ENCODE results near the gene BBC3.
A peak's percentile ranks its signal among the peaks of the same experiment; 100 is the strongest.
"Not testable (repeated sequence)": the region's sequence is repeated elsewhere in the genome, so short reads cannot be mapped to it uniquely, and the experiment has no call there.

Gene BBC3

GRCh38 chr19:47230921-47231214 is at the start of gene BBC3:
Gene BBC3, minus strand, starts transcription at chr19:47231199. Its CDS starts 2,768 bp downstream, at chr19:47228431.
- Mint-ChIP-seq H3K4me1 (peaks cover 27% of the 10 kb centered on the region), H3K36me3 (no peaks in the 10 kb centered on the region), H3K4me3 (peak within 1 kb of the TSS; percentile 57), H3K9me3 (no peaks in the 10 kb centered on the region), H3K27ac (peak within 1 kb of the TSS; percentile 73), H3K27me3 (no peaks in the 10 kb centered on the region)

DNA sequence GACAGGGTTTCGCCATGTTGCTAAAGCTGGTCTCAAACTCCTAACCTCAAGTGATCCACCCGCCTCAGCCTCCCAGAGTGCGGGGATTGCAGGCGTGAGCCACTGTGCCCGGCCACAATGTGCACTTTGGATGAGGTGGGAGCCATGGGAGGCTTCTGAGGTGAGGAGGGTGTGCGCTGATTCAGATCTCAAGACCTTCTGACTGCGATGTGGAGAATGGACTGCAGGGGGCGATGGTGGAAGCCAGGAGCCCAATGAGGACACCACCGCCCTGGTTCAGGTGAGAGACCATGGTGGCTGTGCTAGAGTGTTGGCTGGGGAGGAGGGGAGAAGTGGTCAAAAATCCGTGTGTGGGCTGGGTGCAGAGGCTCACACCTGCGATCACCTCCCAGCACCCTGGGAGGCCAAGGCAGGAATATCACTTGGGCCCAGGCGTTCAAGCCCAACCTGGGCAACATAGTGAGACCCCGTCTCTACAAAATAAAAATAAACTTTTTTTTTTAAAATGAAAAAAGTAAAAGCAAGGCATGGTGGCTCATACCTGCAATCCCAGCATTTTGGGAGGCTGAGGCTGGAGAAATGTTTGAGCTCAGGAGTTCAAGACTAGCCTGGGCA is 49.3 kb upstream of the BBC3 start:
- Mint-ChIP-seq H3K27me3 (no peaks in the 10 kb centered on the region), H3K36me3 (no peaks in the 10 kb centered on the region), H3K4me1 (peaks cover 15% of the 10 kb centered on the region), H3K27ac (no peak overlapping the region), H3K4me3 (no peak overlapping the region), H3K9me3 (no peaks in the 10 kb centered on the region)

DNA sequence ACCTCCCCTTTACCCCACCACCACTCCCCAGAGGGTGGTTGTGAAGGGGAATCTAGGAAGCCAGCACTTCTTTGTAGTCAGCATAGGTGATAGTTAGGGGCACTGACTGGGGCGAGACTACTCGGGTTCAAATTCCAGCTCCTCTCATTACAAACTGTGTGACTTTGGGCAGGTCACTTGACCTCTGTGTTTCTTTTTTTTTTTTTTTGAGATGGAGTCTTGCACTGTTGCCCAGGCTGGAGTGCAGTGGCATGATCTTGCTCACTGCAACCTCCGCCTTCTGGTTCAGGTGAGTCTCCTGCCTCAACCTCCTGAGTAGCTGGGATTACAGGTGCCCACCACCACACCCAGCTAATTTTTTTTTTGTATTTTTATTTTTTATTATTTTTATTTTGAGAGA is 45.5 kb upstream of the BBC3 start:
- H3K9me3 Mint-ChIP-seq, H3K27ac Mint-ChIP-seq, H3K36me3 Mint-ChIP-seq, H3K4me3 Mint-ChIP-seq, H3K27me3 Mint-ChIP-seq: not testable (repeated sequence)
- H3K4me1 Mint-ChIP-seq, result peaks cover 23% of the 10 kb centered on the region

- H3K36me3 Mint-ChIP-seq, result peaks cover 2% of the 10 kb centered on the region
- H3K27ac Mint-ChIP-seq, result no peak overlapping the region
- H3K27me3 Mint-ChIP-seq, result no peaks in the 10 kb centered on the region
- H3K9me3 Mint-ChIP-seq, result no peaks in the 10 kb centered on the region
- peaks cover 23% of the 10 kb centered on the region for H3K4me1 Mint-ChIP-seq
- H3K4me3 Mint-ChIP-seq, result peak overlapping the region; percentile 84
Measured at GRCh38 chr19:47275791-47276461, 44.9 kb upstream of the BBC3 start.

GRCh38 chr19:47274891-47275761 is 44.1 kb upstream of the BBC3 start:
- Mint-ChIP-seq H3K4me1 (peaks cover 23% of the 10 kb centered on the region), H3K9me3 (no peaks in the 10 kb centered on the region), H3K27me3 (no peaks in the 10 kb centered on the region), H3K27ac (peak overlapping the region; percentile 74), H3K36me3 (peaks cover 2% of the 10 kb centered on the region), H3K4me3 (peak overlapping the region; percentile 84)

GRCh38 chr19:47274071-47274890 is 43.3 kb upstream of the BBC3 start, which contains the start of gene INAFM1:
Gene INAFM1, plus strand, starts transcription at chr19:47274885. Its CDS starts 35 bp downstream, at chr19:47274920.
- Mint-ChIP-seq H3K27me3 (no peaks in the 10 kb centered on the region), H3K36me3 (peaks cover 4% of the 10 kb centered on the region), H3K27ac (peak within 1 kb of the TSS; percentile 97), H3K4me1 (peaks cover 23% of the 10 kb centered on the region), H3K9me3 (no peaks in the 10 kb centered on the region), H3K4me3 (peak within 1 kb of the TSS; percentile 91)

GRCh38 chr19:47273313-47274070 is 42.5 kb upstream of the BBC3 start:
- Mint-ChIP-seq H3K4me1 (peaks cover 23% of the 10 kb centered on the region), H3K9me3 (no peaks in the 10 kb centered on the region), H3K27ac (peak overlapping the region; percentile 97), H3K4me3 (peak overlapping the region; percentile 91), H3K27me3 (no peaks in the 10 kb centered on the region), H3K36me3 (peaks cover 6% of the 10 kb centered on the region)

DNA sequence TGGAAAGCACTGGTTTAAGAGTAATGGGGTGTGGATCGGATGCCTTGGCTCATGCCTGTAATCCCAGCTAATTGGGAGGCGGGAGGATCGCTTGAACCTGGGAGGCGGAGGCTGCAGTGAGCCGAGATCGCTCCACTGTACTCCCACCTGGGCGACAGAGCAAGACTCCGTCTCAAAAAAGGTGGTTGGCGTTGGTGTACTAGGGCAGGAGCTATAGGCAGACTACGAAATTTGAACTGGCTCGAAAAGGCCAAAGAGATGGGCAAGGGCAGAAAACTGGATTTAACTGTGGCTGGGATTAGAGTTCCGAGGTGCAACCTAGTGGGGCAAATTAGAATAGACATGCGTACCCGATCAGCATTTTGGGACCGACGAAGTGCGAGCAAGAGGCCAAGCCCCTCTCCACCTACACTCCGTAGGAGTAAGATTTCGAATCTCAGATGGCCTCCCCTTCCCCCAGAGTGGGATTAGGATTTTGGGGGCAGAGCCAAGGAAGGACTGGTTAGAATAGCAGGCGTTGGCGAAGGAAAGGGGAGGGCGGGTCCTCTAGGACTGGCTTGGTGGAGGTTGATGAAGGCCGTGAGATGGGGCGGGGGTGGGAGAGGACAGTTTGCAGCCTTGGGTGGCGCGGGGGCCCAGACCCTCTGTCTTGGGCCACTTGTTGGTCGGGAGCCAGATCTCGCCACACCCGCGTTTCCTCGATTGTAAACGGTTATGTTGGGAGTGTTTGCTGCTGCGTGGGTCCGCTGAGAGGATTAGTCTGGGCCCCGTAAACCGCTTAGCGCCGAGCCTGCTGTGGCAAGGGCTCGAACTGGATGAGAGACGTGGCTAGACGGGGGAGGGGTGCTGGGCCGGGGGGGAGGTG is 41.7 kb upstream of the BBC3 start:
- Mint-ChIP-seq H3K27me3 (no peaks in the 10 kb centered on the region), H3K9me3 (no peaks in the 10 kb centered on the region), H3K4me3 (peak overlapping the region; percentile 91), H3K36me3 (peaks cover 6% of the 10 kb centered on the region), H3K4me1 (peaks cover 19% of the 10 kb centered on the region), H3K27ac (peak overlapping the region; percentile 84)

DNA sequence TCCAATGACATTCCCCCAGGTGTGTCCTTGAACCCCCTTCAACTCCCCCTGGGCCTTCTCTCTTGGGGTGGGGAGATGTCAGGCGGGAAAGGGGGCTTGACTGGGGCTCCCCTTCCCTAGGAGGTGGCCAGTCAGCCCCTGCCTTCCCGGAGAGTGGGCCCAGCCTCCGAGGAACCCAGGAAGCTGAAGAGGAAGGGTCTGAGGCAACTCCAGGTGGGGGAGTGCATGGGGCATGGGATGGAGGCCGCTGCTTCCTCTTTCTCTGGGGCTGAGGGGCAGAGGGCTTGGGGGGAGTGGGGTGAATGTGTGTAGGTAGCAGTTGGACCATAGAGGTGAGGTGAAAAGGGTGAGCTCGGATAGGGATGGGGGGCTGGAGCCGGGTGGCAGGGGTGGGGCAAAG is 41.0 kb upstream of the BBC3 start:
- H3K4me1 Mint-ChIP-seq, result peaks cover 19% of the 10 kb centered on the region
- H3K27me3 Mint-ChIP-seq, result no peaks in the 10 kb centered on the region
- H3K9me3 Mint-ChIP-seq, result no peaks in the 10 kb centered on the region
- no peak overlapping the region for H3K27ac Mint-ChIP-seq
- peaks cover 6% of the 10 kb centered on the region for H3K36me3 Mint-ChIP-seq
- H3K4me3 Mint-ChIP-seq, result peak overlapping the region; percentile 91

GRCh38 chr19:47270408-47270807 is 39.4 kb upstream of the BBC3 start:
- Mint-ChIP-seq H3K27ac (no peak overlapping the region), H3K27me3 (no peaks in the 10 kb centered on the region), H3K36me3 (peaks cover 6% of the 10 kb centered on the region), H3K4me3 (no peak overlapping the region), H3K9me3 (no peaks in the 10 kb centered on the region), H3K4me1 (peaks cover 13% of the 10 kb centered on the region)

DNA sequence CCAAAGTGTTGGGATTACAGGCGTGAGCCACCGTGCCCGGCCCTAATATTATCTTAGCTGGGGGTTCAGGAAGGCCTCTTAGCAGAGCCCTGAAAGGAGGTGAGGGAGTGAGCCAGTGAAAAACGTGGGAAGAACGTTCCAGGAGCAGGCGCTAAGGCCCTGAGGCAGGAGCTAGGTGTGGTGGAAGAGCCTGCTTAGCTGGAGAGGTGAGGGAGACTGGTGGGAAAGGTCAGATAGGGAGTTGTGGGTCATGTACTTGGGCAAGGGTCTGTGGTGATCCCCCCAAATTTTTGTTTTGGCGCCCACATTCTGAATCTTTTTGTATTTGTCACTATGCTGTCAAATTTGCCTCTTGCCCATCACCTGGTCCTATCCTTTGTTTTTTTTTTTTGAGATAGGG is 38.6 kb upstream of the BBC3 start:
- Mint-ChIP-seq H3K27me3 (no peaks in the 10 kb centered on the region), H3K4me1 (peaks cover 11% of the 10 kb centered on the region), H3K36me3 (peaks cover 8% of the 10 kb centered on the region), H3K9me3 (no peaks in the 10 kb centered on the region), H3K4me3 (no peak overlapping the region), H3K27ac (peak overlapping the region; percentile 65)

GRCh38 chr19:47268028-47268427 is 37.0 kb upstream of the BBC3 start:
- H3K27ac Mint-ChIP-seq, result no peak overlapping the region
- H3K27me3 Mint-ChIP-seq, result no peaks in the 10 kb centered on the region
- H3K4me3 Mint-ChIP-seq, result no peak overlapping the region
- H3K36me3 Mint-ChIP-seq, result peaks cover 10% of the 10 kb centered on the region
- no peaks in the 10 kb centered on the region for H3K9me3 Mint-ChIP-seq
- peaks cover 10% of the 10 kb centered on the region for H3K4me1 Mint-ChIP-seq

GRCh38 chr19:47267350-47267759 is 36.4 kb upstream of the BBC3 start:
- no peak overlapping the region for H3K4me3 Mint-ChIP-seq
- no peak overlapping the region for H3K27ac Mint-ChIP-seq
- H3K36me3 Mint-ChIP-seq, result peaks cover 10% of the 10 kb centered on the region
- peaks cover 3% of the 10 kb centered on the region for H3K4me1 Mint-ChIP-seq
- no peaks in the 10 kb centered on the region for H3K9me3 Mint-ChIP-seq
- H3K27me3 Mint-ChIP-seq, result no peaks in the 10 kb centered on the region

DNA sequence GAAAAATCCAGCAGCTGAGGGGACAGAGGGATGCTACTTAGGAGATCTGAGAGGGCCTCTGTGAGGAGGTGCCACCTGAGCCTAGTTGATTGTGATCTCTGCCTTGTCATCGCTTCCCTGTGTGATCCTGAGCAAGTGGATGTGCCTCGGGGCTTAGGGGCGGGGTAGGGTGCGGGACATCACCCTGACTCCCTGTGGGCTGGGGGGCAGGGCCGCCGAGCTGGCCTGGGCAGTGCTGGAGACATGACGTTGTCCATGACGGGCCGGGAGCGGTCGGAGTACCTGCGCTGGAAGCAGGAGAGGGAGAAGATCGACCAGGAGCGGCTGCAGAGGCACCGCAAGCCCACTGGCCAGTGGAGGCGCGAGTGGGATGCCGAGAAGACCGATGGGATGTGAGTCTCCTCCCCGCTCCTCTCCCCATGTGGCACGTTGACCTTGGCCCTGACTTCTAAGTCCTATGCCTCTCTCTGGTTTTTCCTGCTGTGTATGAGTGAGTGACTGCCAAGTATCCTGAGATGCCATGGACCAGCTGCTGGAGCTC is 35.5 kb upstream of the BBC3 start:
- peaks cover 10% of the 10 kb centered on the region for H3K36me3 Mint-ChIP-seq
- H3K9me3 Mint-ChIP-seq, result no peaks in the 10 kb centered on the region
- no peak overlapping the region for H3K27ac Mint-ChIP-seq
- no peak overlapping the region for H3K4me3 Mint-ChIP-seq
- no peaks in the 10 kb centered on the region for H3K4me1 Mint-ChIP-seq
- no peaks in the 10 kb centered on the region for H3K27me3 Mint-ChIP-seq
